Spinal cord (tissue), 10 donors: ENCODE results near the gene CNKSR1. TPM values are rescaled to one million over a fixed set of nuclear protein-coding genes. Genes with fewer than 3 reads are reported as not detected.

Source experiments
- DNase-seq, 6 donors: peaks; one replicate each; pipeline versions ENCODE4 v3.0.0 to v3.0.0-alpha.2; 2013 to 2015; ENCODE audit warnings: low spot score in 6 of 6, low read depth in 4 of 6
- H3K27ac ChIP-seq: one replicate; pipeline ENCODE4 v1.5.1; 2013; ENCODE audit warnings: low read depth, low read length, control low read depth
- H3K27me3 ChIP-seq: one replicate; pipeline ENCODE4 v1.6.1; 2013; ENCODE audit warnings: low read length; ENCODE audit not compliant: control insufficient read depth, insufficient read depth
- H3K36me3 ChIP-seq: one replicate; pipeline ENCODE4 v1.6.1; 2013; ENCODE audit warnings: low read length; ENCODE audit not compliant: control insufficient read depth, insufficient read depth
- H3K4me1 ChIP-seq: one replicate; pipeline ENCODE4 v1.6.1; 2013; ENCODE audit warnings: low read length; ENCODE audit not compliant: control insufficient read depth, insufficient read depth
- H3K4me3 ChIP-seq: one replicate; pipeline ENCODE4 v1.5.1; 2013; ENCODE audit warnings: low read depth, low read length, control low read depth
- H3K9me3 ChIP-seq: one replicate; pipeline ENCODE4 v1.6.1; 2013; ENCODE audit warnings: low read length; ENCODE audit not compliant: control insufficient read depth, insufficient read depth
- WGBS: methylation state at CpG from one replicate; pipeline ENCODE4 v1.1.5; 2013; ENCODE audit warnings: missing lambda C conversion rate; ENCODE audit not compliant: insufficient coverage; 5-methylcytosine and 5-hydroxymethylcytosine counted together
- polyA plus RNA-seq, 2 donors: library from polyadenylated mRNA; unstranded; fragments of 120-200 nt; gene quantifications; one replicate each; pipeline ENCODE4 v1.2.1, GENCODE V29; 2013; ENCODE audit not compliant: insufficient read length in 2 of 2
- total RNA-seq, 2 donors: library from RNA; depleted of rRNA in 1 of 2; stranded (reverse); fragments of 120-200 nt in 1 of 2; fragments of >200 nt in 1 of 2; gene quantifications; one replicate each; pipeline versions ENCODE4 v1.2.3 to v1.2.4, GENCODE V29; 2013 to 2014
- donor health status: healthy.

CNKSR1 gene
- total and polyA plus RNA-seq, 4 donors = 1.8 to 11.2 (median 4.1) TPM

DNA sequence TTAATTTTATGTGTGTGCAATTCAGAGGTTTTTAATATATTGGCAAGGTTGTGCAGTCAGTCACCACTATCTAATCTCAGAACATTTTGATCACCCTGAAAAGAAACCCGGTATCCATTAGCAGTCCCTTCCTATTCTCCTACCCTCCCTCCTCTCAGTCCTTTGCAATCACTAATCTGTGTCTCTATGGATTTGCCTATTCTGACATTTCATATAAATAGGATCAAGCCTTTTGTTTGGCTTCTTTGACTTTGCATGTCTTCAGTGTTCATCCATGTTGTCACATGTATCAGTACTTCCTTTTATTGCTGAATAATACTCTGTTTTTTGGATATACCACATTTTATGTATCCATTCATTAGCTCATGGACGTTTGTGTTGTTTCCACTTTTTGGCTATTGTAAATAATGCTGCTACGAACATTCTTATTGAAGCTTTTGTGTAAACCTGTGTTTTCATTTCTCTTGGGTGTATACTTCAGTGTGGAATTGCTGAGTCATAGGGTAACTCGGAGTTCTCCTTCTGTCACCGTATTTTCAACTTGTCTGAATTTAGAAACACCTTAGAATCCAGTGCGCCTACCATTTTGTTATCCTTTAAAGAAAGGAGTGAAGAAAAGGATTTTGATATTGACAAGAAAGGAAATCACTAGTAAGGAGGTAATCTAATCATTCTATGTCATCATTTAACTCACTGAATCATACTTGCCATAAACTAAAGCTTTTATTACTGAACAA is 60.1 kb downstream of the CNKSR1 start:
- Histone ChIP-seq H3K27me3 (no peaks in the 10 kb centered on the region), H3K4me1 (peaks cover 11% of the 10 kb centered on the region), H3K36me3 (no peaks in the 10 kb centered on the region), H3K27ac (no peak overlapping the region), H3K9me3 (no peaks in the 10 kb centered on the region), H3K4me3 (no peak overlapping the region)
- 100% methylated on average over 1 of the region's 6 CpGs for WGBS
- no peak for DNase-seq

Other genes starting within 250 kb of the CNKSR1 start
- gene PAFAH2, start 179.4 kb upstream of the CNKSR1 start, total RNA-seq = 10 to 100 TPM in 1 of 2 donors, 1 to 10 TPM in 1; 6.6 to 11.1 TPM
- gene PAFAH2, start 179.4 kb upstream of the CNKSR1 start, polyA plus RNA-seq = 1 to 10 TPM; 6.8 to 9.5 TPM
- gene EXTL1, start 155.7 kb upstream of the CNKSR1 start, total RNA-seq = 1 to 10 TPM; 2.3 to 3.0 TPM
- gene EXTL1, start 155.7 kb upstream of the CNKSR1 start, polyA plus RNA-seq = 10 to 100 TPM; 12.9 to 14.8 TPM
- gene SLC30A2, start 131.4 kb upstream of the CNKSR1 start, total RNA-seq = under 1 TPM in 1 of 2 donors, not detected in 1; 0.11 TPM
- under 1 TPM; 0.19 to 0.26 TPM for gene SLC30A2, start 131.4 kb upstream of the CNKSR1 start, polyA plus RNA-seq
- not detected for gene TRIM63, start 109.9 kb upstream of the CNKSR1 start, total RNA-seq
- gene TRIM63, start 109.9 kb upstream of the CNKSR1 start, polyA plus RNA-seq = not detected
- gene PDIK1L, start 65.7 kb upstream of the CNKSR1 start, total RNA-seq = 10 to 100 TPM; 15.1 to 24.8 TPM
- 10 to 100 TPM; 21.6 to 28.8 TPM for gene PDIK1L, start 65.7 kb upstream of the CNKSR1 start, polyA plus RNA-seq
- gene FAM110D, start 18.4 kb upstream of the CNKSR1 start, total RNA-seq = 1 to 10 TPM in 1 of 2 donors, under 1 TPM in 1; 0.10 to 1.7 TPM
- 1 to 10 TPM; 1.3 to 1.8 TPM for gene FAM110D, start 18.4 kb upstream of the CNKSR1 start, polyA plus RNA-seq
- under 1 TPM in 1 of 2 donors, not detected in 1; 0.50 TPM for gene C1orf232, start 8.5 kb upstream of the CNKSR1 start, total RNA-seq
- gene C1orf232, start 8.5 kb upstream of the CNKSR1 start, polyA plus RNA-seq = 1 to 10 TPM; 1.1 to 1.4 TPM
- 10 to 100 TPM in 1 of 2 donors, 1 to 10 TPM in 1; 9.3 to 17.6 TPM for gene ZNF593, start 7.6 kb upstream of the CNKSR1 start, total RNA-seq
- 10 to 100 TPM; 17.3 to 21.1 TPM for gene ZNF593, start 7.6 kb upstream of the CNKSR1 start, polyA plus RNA-seq
- not detected for gene ZNF593OS, start 5.7 kb upstream of the CNKSR1 start, total RNA-seq
- 1 to 10 TPM; 2.3 to 2.7 TPM for gene ZNF593OS, start 5.7 kb upstream of the CNKSR1 start, polyA plus RNA-seq
- under 1 TPM in 1 of 2 donors, not detected in 1; 0.11 TPM for gene CATSPER4, start 13.1 kb downstream of the CNKSR1 start, total RNA-seq
- under 1 TPM in 1 of 2 donors, not detected in 1; 0.14 TPM for gene CATSPER4, start 13.1 kb downstream of the CNKSR1 start, polyA plus RNA-seq
- gene CEP85, start 56.7 kb downstream of the CNKSR1 start, total RNA-seq = 10 to 100 TPM; 14.7 to 16.1 TPM
- gene CEP85, start 56.7 kb downstream of the CNKSR1 start, polyA plus RNA-seq = 10 to 100 TPM; 17.3 to 20.3 TPM
- 10 to 100 TPM; 12.4 to 44.7 TPM for gene SH3BGRL3, start 102.6 kb downstream of the CNKSR1 start, total RNA-seq
- gene SH3BGRL3, start 102.6 kb downstream of the CNKSR1 start, polyA plus RNA-seq = 100 to 1,000 TPM; 226 to 228 TPM
- gene UBXN11, start 129.1 kb downstream of the CNKSR1 start, total RNA-seq = 10 to 100 TPM in 1 of 2 donors, 1 to 10 TPM in 1; 7.5 to 23.7 TPM
- 10 to 100 TPM; 32.3 to 39.1 TPM for gene UBXN11, start 129.1 kb downstream of the CNKSR1 start, polyA plus RNA-seq
- 1 to 10 TPM; 1.4 TPM for gene CD52, start 140.5 kb downstream of the CNKSR1 start, total RNA-seq
- gene CD52, start 140.5 kb downstream of the CNKSR1 start, polyA plus RNA-seq = under 1 TPM; 0.57 to 0.95 TPM
- gene CRYBG2, start 176.6 kb downstream of the CNKSR1 start, total RNA-seq = under 1 TPM; 0.30 to 0.66 TPM
- gene CRYBG2, start 176.6 kb downstream of the CNKSR1 start, polyA plus RNA-seq = 1 to 10 TPM; 1.9 to 2.3 TPM
- not detected for gene ZNF683, start 195.3 kb downstream of the CNKSR1 start, total RNA-seq
- under 1 TPM in 1 of 2 donors, not detected in 1; 0.14 TPM for gene ZNF683, start 195.3 kb downstream of the CNKSR1 start, polyA plus RNA-seq
- not detected for gene LIN28A, start 233.3 kb downstream of the CNKSR1 start, total RNA-seq
- gene LIN28A, start 233.3 kb downstream of the CNKSR1 start, polyA plus RNA-seq = under 1 TPM in 1 of 2 donors, not detected in 1; 0.20 TPM